Uterus (tissue), 2 donors: Measurements from ENCODE around the gene TMEM170A.

Source experiments
- POLR2A ChIP-seq, 2 donors: fragments of 450-650 bp; IDR thresholded peaks; one replicate each; pipeline ENCODE4 v1.6.1; 2016; ENCODE audit warnings: antibody characterized with exemption in 2 of 2, mild to moderate bottlenecking in 1 of 2, moderate library complexity in 1 of 2
- TF ChIP-seq, protein P1 (sequence below), 4 experiments: fragments of 200-600 bp in 2 of 4; fragments of 450-650 bp in 2 of 4; sonication (generic) in 2 of 4; IDR thresholded peaks; one replicate each; pipeline ENCODE4 v1.5.1; 2016 to 2019; ENCODE audit warnings: antibody characterized with exemption in 4 of 4, mild to moderate bottlenecking in 2 of 4, moderate library complexity in 1 of 4

DNA sequence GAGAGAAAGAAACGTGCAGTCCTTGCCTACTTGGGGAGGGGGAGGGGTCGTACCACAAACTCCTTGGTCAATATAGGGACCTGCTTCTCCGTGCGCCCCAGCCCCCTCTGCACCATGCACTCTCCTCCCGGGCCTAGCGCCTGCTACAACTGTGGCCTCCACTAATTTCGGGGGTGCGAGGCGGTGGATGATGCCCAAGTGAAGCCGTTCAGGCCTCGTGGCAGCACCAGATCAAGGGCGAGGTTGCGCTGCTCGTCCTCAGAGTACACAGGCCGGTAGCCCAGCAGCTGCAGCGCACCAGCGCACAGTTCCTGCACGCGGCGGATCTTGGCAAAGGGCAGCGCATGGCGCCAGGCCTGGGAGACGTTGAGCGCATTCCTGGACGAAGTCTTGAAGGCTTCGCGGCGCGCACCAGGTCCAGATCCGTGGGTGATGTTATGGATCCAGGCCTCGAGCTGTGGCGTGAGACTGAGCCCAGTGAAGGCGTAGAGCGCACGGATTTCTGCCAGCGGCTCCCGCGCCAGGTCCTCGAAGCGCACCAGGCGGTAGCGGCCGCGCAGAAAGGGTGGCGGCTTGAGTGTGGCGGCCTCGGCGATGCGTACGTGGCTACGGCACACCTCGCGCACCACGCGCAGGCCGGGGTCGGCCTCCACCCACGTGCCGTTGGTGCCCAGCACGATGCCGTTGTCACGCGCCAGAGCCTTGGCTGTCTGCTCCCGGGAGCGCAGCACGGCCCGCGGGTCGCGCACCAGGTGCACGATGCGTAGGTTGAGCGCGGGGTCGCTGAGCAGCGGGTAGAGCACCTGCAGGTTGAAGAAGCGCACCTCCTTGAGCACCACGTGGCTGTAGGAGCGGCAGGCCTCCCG is 14.2 kb upstream of the TMEM170A start:
- TF ChIP-seq, protein P1, sequence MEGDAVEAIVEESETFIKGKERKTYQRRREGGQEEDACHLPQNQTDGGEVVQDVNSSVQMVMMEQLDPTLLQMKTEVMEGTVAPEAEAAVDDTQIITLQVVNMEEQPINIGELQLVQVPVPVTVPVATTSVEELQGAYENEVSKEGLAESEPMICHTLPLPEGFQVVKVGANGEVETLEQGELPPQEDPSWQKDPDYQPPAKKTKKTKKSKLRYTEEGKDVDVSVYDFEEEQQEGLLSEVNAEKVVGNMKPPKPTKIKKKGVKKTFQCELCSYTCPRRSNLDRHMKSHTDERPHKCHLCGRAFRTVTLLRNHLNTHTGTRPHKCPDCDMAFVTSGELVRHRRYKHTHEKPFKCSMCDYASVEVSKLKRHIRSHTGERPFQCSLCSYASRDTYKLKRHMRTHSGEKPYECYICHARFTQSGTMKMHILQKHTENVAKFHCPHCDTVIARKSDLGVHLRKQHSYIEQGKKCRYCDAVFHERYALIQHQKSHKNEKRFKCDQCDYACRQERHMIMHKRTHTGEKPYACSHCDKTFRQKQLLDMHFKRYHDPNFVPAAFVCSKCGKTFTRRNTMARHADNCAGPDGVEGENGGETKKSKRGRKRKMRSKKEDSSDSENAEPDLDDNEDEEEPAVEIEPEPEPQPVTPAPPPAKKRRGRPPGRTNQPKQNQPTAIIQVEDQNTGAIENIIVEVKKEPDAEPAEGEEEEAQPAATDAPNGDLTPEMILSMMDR (IDR thresholded peaks at IDR 0.05): no peak
- TF ChIP-seq POLR2A (IDR thresholded peaks at IDR 0.05): no peak
